ENCODE data around the gene FLCN. TPM values are rescaled to one million over a fixed set of nuclear protein-coding genes. Genes with fewer than 3 reads are reported as not detected.

FLCN gene
- total and polyA plus RNA-seq, 2 experiments from 2014 or later = 12.1 to 36.6 TPM

DNA sequence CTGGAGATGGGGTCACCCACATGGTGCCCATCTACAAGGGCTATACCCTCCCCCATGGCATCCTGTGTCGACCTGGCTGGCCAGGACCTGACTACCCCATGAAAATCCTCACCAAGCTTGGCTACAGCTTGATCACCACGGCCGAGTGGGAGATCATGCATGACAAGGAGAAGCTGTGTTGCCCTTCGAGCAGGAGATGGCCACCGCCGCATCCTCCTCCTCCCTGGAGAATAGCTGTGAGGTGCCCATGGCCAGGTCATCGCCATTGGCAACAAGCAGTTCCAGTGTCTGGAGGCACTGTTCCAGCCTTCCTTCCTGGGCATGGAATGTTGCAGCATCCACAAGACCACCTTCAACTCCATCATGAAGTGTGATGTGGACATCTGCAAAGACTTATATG, 5.3 kb upstream of the FLCN start (continued):
- TF ChIP-seq, protein P1, sequence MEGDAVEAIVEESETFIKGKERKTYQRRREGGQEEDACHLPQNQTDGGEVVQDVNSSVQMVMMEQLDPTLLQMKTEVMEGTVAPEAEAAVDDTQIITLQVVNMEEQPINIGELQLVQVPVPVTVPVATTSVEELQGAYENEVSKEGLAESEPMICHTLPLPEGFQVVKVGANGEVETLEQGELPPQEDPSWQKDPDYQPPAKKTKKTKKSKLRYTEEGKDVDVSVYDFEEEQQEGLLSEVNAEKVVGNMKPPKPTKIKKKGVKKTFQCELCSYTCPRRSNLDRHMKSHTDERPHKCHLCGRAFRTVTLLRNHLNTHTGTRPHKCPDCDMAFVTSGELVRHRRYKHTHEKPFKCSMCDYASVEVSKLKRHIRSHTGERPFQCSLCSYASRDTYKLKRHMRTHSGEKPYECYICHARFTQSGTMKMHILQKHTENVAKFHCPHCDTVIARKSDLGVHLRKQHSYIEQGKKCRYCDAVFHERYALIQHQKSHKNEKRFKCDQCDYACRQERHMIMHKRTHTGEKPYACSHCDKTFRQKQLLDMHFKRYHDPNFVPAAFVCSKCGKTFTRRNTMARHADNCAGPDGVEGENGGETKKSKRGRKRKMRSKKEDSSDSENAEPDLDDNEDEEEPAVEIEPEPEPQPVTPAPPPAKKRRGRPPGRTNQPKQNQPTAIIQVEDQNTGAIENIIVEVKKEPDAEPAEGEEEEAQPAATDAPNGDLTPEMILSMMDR (conservative IDR thresholded peaks at IDR 0.05; ENCODE audit: low read depth in 2 of 2) = no peak
- no peak for TF ChIP-seq EZH2phosphoT487 (IDR thresholded peaks at IDR 0.05; ENCODE audit: unreplicated experiment)
- TF ChIP-seq, protein P2, sequence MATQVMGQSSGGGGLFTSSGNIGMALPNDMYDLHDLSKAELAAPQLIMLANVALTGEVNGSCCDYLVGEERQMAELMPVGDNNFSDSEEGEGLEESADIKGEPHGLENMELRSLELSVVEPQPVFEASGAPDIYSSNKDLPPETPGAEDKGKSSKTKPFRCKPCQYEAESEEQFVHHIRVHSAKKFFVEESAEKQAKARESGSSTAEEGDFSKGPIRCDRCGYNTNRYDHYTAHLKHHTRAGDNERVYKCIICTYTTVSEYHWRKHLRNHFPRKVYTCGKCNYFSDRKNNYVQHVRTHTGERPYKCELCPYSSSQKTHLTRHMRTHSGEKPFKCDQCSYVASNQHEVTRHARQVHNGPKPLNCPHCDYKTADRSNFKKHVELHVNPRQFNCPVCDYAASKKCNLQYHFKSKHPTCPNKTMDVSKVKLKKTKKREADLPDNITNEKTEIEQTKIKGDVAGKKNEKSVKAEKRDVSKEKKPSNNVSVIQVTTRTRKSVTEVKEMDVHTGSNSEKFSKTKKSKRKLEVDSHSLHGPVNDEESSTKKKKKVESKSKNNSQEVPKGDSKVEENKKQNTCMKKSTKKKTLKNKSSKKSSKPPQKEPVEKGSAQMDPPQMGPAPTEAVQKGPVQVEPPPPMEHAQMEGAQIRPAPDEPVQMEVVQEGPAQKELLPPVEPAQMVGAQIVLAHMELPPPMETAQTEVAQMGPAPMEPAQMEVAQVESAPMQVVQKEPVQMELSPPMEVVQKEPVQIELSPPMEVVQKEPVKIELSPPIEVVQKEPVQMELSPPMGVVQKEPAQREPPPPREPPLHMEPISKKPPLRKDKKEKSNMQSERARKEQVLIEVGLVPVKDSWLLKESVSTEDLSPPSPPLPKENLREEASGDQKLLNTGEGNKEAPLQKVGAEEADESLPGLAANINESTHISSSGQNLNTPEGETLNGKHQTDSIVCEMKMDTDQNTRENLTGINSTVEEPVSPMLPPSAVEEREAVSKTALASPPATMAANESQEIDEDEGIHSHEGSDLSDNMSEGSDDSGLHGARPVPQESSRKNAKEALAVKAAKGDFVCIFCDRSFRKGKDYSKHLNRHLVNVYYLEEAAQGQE (IDR thresholded peaks at IDR 0.05; ENCODE audit: unreplicated experiment) = no peak
- TF ChIP-seq ZNF331 (CRISPR knock-in tag; IDR thresholded peaks at IDR 0.05; ENCODE audit: low read depth) = no peak
- TF ChIP-seq JUNB (IDR thresholded peaks at IDR 0.05; ENCODE audit: unreplicated experiment) = no peak
- TF ChIP-seq ZNF114 (CRISPR knock-in tag; IDR thresholded peaks at IDR 0.05) = no peak
- TF ChIP-seq NANOG (IDR thresholded peaks at IDR 0.05; ENCODE audit: borderline replicate concordance) = no peak
- TF ChIP-seq EZH2 (IDR thresholded peaks at IDR 0.05; ENCODE audit: low read depth, unreplicated experiment) = no peak

DNA sequence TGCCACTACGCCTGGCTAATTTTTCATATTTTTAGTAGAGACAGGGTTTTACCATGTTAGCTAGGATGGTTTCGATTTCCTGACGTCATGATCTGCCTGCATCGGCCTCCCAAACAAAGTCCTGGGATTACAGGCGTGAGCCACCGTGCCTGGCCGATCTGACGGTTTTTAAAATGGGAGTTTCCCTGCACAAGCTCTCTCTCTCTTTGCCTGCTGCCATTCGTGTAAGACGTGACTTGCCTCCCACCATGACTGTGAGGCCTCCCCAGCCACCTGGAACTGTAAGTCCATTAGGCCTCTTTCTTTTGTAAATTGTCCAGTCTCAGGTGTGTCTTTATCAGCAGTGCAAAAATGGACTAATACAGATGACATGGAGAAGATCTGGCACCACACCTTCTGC, 4.7 kb upstream of the FLCN start:
- Histone ChIP-seq H3K36me3 (ENCODE audit: insufficient read depth) (no peaks in the 10 kb centered on the region; the same call in 1 of the 2 replicates), H3K4me3 (no peak overlapping the region), H3K4me2 (no peak overlapping the region), H3K9me2 (ENCODE audit: insufficient read depth) (no peaks in the 10 kb centered on the region), H3K27me3 (ENCODE audit: insufficient read depth) (no peaks in the 10 kb centered on the region), H3K27ac (ENCODE audit: low read depth) (no peak overlapping the region), H3K4me1 (ENCODE audit: insufficient read depth) (no peaks in the 10 kb centered on the region), H3K79me2 (replicated peaks; ENCODE audit: insufficient read depth) (peaks cover 2% of the 10 kb centered on the region; the same call in 1 of the 2 replicates), H3F3A (replicated peaks; ENCODE audit: low read depth) (no peaks in the 10 kb centered on the region), H2AFZ (no peak overlapping the region), H4K20me1 (replicated peaks; ENCODE audit: insufficient read depth) (peaks cover 2% of the 10 kb centered on the region; the same call in 1 of the 2 replicates)
- peaks cover 13% of the 10 kb centered on the region; the same call in 2 of the 3 replicates for H3K36me3 Mint-ChIP-seq (ENCODE audit: low read depth)
- no peaks in the 10 kb centered on the region for H3K9me3 Mint-ChIP-seq
- H3K4me1 Mint-ChIP-seq = peaks cover 3% of the 10 kb centered on the region; the same call in 1 of the 3 replicates
- no peak overlapping the region for H3K27ac Mint-ChIP-seq
- ATAC-seq = no peak
- H3K4me3 Mint-ChIP-seq = no peak overlapping the region
- no peak for DNase-seq (ENCODE audit: low spot score)
- H3K27me3 Mint-ChIP-seq (ENCODE audit: insufficient read depth, low read depth, poor library complexity) = peaks cover 3% of the 10 kb centered on the region
- no peak for TF ChIP-seq ZNF331 (CRISPR knock-in tag; IDR thresholded peaks at IDR 0.05; ENCODE audit: low read depth)
- no peak for TF ChIP-seq EZH2 (IDR thresholded peaks at IDR 0.05; ENCODE audit: low read depth, unreplicated experiment)
- no peak for TF ChIP-seq JUNB (IDR thresholded peaks at IDR 0.05; ENCODE audit: unreplicated experiment)
- TF ChIP-seq, protein P2 (IDR thresholded peaks at IDR 0.05; ENCODE audit: unreplicated experiment) = no peak
- no peak for TF ChIP-seq ZNF462 (CRISPR knock-in tag; IDR thresholded peaks at IDR 0.05)

Measured in GM23338 (cell line).